GM19238 (cell line): ENCODE data around the gene RAB8A.
"Not testable (repeated sequence)": the region's sequence is repeated elsewhere in the genome, so short reads cannot be mapped to it uniquely, and the experiment has no call there.

Source experiments
- DNase-seq: peaks from one replicate; pipeline ENCODE4 v3.0.0; 2011; ENCODE audit warnings: low spot score; ENCODE audit not compliant: insufficient read length

Gene RAB8A

DNA sequence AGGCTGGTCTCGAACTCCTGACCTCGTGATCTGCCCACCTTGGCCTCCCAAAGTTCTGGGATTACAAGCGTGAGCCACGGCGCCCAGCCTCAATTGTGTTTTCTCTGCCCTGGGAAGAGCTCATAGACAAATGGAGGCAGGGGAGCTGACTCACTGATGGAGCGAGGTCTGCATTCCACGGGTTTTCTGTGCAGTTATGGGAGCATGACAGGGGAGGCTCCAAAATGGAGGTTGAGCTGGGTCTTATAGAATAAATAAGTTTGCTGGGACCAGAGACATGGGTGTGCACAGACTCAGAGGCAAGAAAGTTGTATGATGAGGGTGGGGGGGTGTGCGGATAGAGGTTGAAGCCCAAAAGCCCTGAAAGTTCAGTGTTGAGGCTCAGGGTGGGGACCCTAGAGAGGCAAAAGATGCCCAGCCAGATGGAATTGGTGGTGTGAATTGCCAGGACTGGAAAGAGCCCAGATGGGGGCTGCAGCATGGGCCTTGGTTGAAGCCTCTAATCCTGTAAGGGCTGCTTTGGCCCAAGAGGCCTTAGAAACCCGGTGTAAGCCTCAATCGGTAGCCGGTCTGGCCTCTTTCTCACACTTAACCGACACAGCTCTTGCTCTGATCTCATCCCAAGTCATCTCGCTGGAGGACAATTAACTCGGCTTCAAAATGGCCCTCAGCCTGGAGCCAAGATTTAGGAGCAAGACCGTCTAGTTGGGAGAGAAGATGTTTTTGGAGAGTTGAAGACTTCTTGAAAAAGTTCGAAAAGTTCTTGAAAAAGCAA, 33.5 kb upstream of the RAB8A start:
- no peak for DNase-seq

DNA sequence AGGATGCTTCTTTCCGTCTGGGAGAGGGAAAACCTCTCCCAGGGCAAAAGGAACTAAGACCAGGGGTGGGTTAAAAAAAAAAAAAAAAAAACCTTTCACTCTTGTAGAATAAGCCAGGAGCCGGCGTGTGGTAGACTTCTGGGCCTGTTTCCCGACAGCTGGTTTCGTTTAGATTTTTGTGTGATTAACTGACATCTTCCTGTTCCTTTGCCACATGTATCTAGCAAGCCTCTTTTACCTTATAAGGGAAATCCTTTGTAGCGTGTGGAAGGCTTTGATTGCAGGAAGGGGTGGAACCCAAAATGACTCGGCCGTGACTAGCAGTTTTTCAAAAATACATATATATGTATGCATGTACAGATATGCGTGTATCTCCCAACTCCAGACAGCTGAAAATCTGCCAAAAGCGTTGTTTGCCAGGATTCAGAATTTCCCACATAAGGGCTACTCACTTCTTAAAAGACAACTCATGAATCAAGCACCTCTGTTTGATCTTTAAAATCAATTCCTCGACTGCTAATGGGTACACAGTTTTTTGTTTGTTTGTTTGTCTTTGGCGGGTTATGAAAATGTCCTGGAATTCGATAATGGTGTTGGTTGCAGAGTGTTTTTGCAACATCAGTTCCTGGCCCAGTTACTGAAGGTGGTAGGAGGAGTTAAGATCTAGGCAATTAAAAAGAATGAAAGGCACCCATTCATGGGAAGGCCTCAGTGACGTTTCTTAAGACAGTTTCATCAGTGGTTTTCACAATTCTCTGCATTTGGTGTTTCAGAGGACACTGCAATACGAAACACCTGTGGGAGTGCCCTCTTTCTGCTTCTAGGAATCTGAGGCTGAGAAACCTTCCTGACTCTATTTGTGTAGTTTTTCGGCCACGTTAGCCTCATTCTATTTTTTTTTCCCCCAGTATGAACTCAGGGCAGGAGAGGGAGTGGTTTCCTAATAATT, 32.7 kb upstream of the RAB8A start:
- peak; percentile 72 for DNase-seq

DNA sequence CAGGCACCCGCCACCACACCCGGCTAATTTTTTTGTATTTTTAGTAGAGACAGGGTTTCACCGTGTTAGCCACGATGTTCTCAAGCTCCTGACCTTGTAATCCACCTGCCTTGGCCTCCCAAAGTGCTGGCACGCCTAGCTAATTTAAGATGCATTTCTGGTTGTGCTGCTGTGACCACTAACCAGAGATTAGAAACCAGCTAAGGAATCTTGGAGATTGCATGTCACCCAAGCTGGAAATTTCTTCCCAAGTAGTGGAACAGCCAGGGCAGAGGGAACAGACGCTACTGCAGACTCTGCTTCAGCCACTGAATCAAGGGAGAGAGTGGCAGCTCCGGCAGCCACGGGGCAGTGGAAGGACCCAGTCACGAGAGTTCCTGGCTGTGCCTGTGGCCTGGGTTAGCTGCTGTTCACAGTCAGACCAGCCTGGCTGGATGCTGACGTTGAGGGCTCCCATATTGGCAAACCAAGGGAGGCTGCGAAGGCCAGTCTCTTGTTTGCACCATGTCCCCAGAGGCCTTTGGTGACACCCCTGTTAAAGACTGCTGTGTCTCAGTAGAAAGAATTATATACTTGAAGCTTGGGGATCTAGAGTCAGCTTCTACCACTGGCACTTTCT, 27.5 kb upstream of the RAB8A start:
- no peak for DNase-seq

DNA sequence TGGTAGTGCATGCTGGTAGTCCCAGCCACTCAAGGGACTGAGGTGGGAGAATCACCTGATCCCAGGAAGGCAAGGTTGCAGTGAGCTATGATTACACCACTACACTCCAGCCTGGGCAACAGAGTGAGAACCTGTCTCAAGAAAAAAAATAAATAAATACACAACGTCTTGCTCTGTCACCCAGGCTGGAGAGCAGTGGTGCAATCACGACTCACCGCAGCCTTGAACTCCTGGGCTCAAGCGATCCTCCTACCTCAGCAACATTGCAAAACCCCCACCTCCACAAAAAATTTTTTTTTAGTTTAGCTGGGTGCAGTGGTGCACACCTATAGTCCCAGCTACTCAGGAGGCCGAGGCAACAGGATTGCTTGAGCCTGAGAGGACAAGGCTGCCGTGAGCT, 26.6 kb upstream of the RAB8A start:
- DNase-seq: no peak

DNA sequence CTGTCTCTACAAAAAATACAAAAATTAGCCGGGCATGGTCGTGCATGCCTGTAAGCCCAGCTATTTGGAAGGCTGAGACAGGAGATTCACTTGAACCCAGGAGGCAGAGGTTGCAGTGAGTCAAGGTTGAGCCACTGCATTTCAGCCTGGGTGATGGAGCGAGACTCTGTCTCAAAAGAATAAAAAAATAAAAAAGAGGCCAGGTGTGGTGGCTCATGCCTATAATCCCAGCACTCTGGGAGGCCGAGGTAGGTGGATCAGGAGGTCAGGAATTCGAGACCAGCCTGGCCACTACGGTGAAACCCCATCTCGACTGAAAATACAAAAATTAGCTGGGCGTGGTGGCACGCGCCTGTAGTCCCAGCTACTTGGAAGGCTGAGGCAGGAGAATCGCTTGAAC, 24.3 kb upstream of the RAB8A start:
- DNase-seq: not testable (repeated sequence)

DNA sequence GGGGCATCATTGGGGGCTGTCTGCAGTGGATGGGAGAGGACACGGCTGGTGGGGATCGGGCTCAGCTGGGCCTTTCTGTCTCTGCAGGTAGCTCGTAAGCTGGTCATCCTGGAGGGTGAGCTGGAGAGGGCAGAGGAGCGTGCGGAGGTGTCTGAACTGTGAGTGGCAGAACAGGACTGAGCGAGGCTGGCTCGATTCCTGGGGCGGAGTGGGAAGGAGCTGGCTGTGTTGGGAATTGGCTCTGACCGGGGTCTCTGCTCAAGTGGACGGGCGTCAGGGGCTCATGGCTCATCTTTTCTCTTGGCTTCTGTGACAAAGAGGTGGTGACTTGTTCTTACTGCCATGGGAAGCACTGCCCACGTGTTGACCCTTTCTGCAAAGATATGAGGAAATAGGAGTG, 23.7 kb upstream of the RAB8A start:
- DNase-seq: no peak

DNA sequence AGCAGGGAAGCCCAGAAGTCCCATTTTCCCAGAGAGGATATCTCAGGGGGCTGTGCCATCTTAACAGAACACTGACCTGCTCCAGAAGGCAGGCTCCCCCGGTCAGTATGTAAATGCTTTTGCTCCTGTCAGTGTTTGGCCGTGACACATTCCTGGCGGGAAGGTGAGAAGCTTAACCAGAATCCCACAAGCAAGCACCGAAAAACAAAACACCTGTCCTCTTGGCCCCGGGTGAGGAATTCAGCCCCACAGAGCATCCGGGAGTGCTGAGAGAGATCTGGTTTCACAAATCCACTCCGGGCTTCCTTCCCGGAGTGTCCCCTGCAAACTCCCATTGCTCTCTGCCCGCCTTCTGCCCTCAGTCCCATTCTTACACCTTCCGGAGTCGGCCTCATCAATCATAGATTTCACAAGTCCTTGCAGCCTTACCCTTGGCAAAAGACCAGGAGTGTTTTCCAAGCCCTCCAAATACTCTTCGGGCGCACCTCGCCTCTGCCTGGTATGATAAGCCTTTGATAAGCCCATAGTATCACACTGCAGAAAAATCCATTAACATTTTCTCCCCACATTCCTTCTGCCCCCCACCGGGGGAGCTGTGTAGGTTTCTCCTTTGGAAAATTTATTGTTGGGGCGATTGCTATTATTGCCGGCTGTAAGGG, 23.2 kb upstream of the RAB8A start:
- DNase-seq: no peak

DNA sequence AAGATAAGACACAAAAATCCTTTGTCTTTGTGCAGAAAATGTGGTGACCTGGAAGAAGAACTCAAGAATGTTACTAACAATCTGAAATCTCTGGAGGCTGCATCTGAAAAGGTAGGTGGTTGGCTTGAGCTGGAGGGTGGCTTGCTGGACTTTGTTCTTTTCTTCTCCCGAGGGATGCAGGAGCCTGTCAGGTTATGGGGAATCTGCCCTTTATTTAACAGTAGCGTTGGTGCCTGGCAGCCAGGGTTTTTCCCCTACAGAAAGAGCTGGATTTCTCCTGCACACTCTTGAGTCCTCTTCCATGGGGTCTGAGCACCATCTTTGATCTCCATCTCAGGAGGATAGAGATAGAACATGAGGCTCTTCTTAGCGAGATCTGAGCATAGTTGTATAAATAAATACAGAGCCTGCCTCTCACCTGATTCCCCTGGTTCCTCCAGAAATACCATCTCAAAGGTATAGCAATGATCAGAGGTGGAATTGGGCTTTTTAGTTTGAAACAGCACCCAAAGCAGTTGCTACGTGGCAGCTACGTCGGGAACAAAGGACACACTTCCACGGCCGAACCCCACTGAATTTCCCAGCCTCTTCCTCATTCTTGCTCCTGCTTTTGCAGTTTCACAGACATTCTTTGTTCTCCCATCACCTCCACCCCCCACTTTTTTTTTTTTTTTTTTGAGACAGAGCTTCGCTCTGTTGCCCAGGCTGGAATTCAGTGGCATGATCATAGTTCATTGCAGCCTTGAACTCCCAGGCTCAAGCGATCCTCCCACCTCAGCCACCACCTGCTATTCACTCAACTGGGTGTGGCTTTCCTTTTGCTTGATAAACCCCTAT, 22.5 kb upstream of the RAB8A start:
- DNase-seq: no peak

DNA sequence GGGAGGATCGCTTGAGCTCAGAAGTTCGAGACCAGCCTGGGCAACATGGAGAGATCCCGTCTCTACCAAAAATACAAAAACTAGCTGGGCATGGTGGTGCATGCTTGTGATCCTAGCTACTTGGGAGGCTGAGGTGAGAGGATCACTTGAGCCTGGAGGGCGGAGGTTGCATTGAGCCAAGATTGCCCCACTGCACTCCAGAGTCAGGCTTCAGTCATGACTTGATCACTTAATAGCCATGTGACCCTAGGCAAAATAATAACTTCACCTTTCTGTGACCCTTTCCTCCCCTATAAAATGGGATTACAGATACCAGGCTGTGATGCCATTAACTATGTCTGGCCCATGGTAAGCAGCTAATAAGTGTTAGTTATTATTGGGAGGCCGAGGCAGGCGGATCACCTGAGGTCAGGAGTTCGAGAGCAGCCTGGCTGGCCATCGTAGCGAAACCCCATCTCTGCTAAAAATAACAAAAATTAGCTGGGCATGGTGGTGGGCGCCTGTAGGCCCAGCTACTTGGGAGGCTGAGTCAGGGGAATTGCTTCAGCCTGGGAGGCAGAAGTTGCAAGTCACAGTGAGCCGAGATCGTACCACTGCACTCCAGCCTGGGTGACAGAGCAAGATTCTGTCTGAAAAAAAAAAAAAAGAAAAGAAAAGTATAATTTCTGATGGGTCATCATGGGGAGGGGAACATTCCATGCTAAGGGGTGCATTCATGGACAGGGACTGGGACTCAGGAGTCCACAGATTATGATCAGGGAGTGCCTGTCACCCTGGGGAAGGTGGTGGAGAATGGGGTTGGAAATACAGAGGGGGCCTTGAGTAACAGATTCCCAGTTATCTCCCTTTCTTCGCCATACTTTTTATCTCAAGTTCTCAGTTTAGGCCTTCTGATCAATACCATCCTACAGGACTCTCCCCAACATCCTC, 19.9 kb upstream of the RAB8A start:
- no peak for DNase-seq

DNA sequence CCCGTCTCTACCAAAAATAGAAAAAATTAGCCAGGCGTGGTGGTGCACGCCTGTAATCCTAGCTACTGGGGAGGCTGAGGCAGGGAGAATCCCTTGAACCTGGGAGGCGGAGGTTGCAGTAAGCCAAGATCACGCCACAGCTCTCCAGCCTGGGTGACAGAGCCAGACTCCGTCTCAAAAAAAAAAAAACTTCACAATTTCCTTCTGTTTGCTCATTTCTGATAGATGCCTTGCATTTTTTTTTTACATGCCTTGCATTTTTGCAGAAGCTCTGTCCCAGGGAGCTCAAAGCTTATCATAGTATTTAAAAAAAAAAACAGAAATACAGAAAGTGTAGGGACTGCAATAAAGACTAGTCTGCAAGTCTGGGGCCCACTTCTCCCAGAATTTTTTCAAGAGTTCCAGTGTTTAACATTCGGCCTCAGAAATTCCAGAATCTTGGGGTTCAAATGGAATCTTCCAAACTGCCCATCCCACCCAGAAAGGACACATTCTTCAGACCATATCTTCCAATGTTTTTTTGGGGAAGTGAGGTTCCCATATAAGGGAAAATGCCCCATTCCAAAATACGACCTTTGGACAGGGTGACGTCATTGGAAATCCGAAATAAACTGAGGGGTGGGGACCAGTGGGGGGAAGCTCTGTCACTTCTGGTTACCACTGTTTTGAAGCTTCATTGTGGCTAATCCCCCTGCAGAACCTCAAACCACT, 17.2 kb upstream of the RAB8A start:
- DNase-seq: no peak

DNA sequence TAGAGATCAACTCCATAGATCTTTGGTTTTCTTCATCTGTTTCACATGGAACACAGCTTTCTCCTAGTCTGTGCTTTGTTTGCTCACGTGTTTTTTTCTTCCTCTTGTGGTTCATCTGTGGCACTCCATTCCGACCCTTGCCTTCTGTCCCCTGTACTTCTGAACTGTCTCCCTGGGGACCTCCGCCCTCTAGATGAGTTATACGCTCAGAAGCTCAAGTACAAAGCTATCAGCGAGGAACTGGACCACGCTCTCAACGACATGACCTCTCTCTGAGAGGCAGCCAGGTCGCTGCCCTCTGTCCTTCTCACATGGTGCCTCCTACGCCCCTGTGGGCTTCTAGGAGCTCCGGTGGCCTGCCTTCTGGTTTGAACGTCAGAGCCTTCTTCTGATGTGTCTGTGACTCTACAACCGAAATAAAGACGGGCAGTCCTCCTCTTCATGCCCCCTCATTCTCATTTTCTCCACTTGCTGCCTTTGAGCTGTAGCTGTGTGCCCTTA, 16.6 kb upstream of the RAB8A start:
- DNase-seq: no peak

DNA sequence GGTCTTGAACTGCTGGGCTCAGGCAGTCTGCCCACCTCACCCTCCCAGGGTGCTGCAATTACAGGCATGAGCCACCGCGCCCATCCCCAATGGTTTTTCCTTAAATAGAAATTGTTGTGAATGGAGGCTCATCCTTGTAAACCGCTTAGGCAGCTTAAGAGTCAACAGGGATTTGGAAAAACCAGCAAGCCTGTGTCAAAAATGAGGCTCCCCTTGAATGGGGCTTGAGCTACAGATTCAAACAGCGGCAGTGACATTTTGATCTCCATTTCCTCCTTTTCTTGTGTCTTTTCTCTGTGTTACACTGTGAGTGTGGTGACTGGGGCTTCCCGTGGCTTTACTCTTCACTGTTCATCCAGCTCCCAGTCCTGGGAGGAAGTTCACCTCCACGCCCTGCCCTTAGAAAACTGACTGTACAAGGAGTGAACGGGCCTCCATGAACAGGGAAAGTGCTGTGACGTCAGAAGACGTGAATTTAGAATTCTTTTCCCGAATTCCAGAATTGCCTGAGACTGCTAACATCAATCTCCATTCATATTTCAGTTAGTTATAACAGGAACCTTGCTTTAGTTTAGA, 15.3 kb upstream of the RAB8A start:
- no peak for DNase-seq

DNA sequence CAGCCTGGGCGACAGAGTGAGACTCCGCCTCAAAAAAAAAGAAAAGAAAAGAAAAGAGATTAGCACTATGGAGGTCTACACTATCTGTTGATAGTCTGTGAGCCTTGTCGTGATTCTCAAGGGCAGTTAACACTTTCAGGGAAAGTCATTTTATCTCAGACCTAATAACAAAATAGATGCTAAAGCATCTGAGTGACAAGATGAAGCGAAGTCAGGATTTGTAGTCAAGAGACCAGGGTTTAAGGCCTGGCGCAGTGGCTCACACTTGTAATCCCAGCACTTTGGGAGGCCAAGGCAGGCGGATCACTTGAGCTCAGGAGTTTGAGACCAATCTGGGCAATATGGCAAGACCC, 13.3 kb upstream of the RAB8A start:
- no peak for DNase-seq

DNA sequence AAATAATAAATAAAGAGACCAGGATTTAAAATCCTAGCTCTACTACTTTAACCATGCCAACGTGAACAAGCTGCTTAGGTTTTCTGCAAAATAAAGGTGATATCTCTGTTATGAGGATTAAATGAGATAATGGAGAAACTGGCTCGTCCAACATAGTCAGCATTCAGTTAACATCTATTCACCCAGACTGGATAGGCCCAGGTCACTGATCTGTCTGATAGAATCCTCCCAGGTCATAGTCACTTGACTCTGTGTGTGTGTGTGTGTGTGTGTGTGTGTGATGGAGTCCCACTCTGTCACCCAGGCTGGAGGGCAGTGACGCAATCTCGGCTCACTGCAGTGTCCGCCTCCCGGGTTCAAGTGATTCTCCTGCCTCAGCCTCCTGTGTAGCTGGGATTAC, 12.9 kb upstream of the RAB8A start:
- DNase-seq: no peak

DNA sequence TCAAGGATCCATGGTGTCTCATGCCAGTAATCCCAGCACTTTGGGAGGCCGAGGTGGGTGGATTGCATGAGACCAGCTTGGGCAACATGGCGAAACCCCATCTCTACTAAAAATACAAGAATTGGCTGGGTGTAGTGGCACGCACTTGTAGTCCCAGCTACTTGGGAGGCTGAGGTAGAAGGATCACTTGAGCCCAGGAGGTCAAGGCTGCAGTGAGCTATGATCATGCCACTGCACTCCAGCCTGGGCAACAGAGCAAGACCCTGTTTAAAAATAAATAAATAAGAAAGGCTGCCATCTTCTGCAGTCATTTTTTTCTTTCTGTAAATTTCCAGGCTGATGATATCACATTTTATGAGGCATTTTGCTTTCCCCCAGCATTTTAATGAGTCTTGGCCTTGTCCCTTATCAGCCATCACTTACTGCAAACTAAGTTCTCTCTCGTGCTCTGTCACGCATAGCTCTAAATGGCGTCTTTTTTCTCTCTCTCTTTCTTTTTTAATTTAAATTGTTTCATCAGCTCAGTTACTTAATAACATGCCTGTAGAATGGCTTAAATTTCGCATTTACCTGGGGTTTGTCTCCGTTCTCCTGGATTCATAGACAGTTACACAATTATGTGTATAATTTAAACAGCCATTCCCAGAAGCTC, 12.2 kb upstream of the RAB8A start:
- not testable (repeated sequence) for DNase-seq

DNA sequence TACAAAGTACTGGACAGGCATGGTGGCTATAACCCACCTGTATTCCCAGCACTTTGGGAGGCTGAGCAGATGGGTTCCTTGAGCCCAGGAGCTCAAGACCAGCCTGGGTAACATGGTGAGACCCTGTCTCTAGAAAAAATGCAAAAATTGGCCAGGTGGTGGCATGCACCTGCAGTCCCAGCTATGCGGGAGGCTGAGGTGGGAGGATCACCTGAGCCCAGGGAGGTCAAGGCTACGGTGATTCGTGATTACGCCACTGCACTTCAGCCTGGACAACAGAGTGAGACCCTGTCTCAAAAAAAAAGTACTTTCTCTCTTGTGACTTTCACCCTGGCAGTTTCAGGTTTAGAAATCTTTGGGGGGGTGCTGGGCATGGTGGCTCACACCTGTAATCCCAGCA, 11.2 kb upstream of the RAB8A start:
- DNase-seq: no peak

DNA sequence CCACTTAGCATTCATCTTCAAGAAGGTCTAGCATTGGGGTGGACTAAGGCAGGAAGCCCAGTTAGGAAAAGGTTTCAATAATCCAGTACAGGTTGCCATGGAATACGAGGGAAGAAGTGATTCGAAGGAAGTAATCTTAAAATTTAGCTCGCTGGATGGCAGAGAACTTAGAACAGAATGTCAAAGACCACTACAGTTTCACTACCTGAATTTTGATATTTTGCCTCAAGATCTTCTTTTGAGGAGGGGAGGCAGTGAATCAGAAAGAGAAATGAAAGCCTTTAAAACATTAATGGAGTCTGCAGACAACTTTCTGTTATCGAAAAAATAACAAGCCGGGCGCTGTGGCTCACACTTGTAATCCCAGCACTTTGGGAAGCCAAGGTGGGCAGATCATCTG, 7.0 kb upstream of the RAB8A start:
- no peak for DNase-seq

DNA sequence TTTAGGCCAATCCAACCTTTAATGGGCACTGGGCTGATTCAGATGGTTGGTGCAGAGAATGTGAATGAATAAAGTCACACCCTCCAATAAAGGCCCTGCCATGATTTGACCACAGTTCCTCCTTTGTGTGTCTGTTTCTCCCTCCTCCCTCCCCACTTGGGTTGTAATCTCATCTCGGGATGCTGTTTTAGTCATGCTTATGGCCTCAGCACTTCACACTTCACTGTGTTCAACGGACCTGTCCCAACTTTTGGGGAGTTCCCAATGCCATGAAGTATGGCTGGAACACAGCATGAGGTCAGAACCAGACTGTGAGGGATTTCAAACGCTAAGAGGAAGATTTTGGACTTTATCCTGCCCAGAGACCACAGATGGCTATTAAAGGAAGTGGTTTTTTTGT, 5.6 kb upstream of the RAB8A start:
- DNase-seq: no peak
